Right renal cortex interstitium (tissue), 3 donors: ENCODE measurements around the gene HK2. TPM values are rescaled to one million over a fixed set of nuclear protein-coding genes. Genes with fewer than 3 reads are reported as not detected.

Source experiments
- DNase-seq, 3 donors: peaks; one replicate each; pipeline ENCODE4 v3.0.0-alpha.2; 2013; ENCODE audit warnings: low read depth in 3 of 3, low spot score in 2 of 3
- polyA plus RNA-seq, 3 donors: library from polyadenylated mRNA; unstranded; fragments of 120-200 nt; gene quantifications; one replicate each; pipeline ENCODE4 v1.2.1, GENCODE V29; 2013; ENCODE audit not compliant: insufficient read length in 3 of 3

HK2 gene
- polyA plus RNA-seq, 3 donors = 10.1 to 11.6 (median 10.6) TPM

DNA sequence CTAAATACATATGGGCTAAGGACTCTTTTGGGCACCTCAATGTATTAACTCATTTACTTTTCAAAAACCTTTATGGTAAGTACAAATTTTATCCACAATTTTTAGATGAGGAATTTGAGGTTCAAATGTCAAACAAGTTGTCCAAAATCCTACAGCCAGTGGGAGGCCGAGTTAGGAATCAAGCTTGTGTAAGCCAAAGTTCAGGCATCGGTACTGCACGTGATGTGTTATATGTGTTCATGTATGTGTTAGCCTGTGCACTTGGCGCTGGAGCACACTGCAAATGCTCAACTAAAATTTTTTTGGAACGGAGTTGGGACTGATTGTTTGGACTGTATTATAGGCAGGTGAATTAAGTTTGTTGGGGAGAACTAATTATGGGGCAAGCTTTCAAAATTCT, 22.7 kb downstream of the HK2 start:
- DNase-seq = no peak

DNA sequence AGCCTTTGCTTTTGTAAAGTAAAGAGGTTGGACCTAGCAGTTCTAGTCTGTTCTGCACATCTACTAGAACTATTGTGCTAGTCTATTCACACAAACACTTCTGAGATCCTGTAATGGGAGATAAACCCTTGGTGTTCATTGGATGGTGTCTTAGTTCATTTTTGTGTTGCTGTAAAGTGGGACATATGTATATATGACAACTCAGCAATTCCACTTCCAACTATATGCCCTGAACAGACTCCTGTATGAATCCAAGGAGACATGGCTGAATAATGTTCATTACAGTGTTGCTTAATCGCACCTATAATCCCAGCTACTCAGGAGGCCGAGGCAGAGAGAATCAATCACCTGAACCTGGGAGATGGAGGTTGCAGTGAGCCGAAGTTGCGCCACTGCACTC, 23.3 kb downstream of the HK2 start:
- DNase-seq = no peak

DNA sequence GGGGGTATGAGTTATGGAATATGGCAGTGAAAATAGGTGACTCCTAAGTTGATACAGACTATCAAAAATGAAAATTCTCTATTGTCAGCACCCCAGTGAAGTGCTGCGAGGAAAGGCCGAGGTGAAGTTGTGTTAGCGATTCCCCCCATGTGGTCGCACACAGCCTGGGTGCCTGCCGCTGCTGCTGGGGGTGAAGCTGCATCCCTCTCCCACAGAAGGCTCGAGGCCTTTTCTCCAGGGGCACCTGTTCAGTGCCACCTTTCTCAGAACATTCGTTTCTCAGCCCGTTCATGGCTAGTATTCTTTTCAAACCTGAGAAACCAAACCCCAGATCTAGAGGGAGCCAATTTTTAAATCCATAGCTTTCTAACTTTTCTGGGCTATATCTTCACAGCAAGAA, 23.8 kb downstream of the HK2 start:
- no peak for DNase-seq

DNA sequence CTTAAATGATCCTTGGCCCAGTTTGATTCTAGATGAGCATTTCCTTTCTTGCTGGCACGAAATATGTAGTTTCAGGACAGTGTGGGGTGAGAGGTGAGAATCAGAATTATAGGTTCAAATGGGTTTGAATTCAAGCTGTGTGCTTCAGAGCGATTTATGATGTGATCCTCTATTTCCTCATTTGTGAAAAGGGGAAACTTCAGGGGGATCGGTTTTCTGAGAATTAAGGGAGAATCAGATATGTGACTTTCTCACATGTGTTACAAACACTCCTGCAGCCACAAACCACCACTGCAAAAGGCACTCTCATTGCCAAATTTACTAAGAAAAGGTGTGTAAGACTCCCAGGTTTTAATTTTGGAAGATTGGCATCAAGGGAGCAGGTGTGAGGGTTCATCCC, 24.4 kb downstream of the HK2 start:
- DNase-seq = no peak

DNA sequence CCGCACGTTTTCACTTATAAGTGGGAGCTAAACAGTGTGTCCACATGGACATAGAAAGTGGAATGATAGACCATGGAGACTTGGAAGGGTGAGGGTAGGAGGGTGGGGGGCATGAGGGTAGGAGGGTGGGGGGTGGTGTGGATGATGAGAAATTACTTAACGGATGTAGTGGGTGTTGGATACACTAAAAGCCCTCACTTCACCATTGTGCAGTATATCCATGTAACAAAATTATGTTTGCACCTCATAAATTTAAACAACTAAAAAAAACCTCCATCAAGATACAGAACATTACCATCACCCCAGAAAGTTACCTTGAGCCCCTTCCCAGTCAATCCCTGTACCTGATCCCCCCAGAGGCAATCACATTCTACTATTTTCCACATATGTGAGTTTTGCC, 26.2 kb downstream of the HK2 start:
- DNase-seq = no peak

DNA sequence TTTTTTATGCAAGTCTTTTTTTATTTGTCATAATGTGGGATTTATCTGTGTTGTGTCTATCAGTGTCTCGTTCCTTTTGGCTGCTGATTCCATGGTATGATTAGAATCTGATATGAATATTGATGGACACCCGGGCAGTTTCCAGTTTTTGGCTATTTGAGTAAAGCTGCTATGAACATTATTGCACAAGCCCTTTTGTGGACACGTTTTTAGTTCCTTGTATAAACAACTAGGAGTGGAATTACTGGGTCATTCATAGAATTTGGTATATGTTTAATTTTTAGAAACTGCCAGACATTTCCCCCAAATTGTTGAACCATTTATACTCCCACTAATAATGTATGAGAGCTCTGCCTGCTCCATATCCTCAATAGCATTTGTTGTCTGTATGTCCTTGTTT, 26.6 kb downstream of the HK2 start:
- no peak for DNase-seq

DNA sequence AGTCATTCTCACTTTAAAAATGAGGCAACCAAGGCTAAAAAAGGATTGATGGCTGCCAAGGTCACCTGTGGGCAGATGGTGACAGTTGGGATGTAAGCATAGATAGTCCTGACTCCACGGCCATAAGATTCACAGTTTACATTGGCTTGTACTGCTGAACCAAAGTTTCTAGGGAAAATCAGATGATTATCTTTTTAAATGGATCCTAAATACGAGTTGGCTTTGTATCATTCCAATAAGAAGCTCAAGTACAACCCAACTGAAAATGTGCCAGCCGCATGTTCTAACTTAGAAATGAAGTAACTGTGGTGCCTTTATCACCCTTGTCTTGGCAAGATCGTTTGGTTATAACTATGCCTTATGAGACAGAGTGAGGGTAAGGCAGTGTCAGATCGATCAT, 27.6 kb downstream of the HK2 start:
- DNase-seq = no peak

DNA sequence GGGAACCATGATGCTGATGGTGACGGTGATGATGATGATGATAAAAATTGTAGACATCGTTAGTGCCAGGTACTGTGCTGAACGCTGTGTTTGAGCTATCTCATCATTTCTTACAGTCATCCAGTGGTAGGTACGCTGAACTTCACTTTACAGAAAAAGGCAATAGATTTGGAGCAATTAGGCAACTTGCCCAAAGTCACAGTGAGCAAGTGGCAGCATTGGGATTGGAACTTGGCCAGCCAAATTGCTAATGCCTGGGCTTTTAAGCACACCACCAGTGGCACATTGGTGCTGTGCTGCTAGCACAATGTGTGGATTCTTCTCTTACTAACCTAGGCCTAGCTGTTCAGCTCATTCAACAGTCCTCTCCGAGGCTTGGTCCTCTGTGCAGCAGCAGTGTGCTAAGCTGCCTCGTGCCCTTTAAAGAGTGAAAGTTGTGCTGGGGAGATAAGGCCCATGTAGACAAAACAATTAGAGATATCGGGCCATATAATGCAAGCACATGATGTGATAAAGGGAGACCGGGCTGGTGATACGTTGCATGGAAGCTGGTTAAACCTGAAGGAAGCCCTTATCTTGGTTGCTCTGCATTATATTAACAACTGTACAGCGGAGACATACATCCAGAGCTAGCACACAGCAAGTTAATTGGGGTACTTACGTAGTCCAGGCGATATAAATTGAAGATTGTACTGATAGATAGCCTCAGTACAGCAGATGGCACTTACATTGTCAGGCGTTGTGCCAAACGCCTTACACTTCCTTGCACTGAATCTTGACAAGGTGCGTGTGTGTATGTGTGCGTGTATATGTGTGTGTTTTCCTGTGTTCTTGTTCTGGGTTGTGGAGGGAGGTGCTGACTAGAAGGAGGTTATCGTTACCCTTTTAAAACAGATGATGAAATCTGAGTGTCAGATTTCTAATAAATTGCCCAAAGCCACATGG, 28.4 kb downstream of the HK2 start:
- no peak for DNase-seq

DNA sequence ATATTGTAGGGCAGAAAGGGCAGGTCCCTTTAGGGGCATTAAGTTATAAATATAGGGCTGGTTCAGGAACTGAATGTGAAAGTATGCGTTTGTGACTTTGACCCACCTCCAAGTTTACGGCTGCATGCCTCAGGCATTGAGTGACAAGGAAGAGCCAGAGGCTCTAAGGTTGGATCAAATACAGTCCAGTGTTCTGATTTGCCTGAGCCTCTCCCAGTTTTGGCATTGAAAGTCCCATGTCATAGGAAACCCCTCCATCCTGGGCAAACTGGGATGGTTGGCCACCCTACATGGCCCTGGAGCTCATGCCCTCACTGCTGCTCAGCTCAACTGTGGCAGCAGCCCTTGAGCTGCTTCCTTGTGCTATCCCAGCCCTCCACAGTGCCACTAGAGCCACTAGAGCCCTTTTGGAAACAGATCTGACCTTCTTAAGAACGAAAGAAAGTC, 29.9 kb downstream of the HK2 start:
- DNase-seq = no peak

DNA sequence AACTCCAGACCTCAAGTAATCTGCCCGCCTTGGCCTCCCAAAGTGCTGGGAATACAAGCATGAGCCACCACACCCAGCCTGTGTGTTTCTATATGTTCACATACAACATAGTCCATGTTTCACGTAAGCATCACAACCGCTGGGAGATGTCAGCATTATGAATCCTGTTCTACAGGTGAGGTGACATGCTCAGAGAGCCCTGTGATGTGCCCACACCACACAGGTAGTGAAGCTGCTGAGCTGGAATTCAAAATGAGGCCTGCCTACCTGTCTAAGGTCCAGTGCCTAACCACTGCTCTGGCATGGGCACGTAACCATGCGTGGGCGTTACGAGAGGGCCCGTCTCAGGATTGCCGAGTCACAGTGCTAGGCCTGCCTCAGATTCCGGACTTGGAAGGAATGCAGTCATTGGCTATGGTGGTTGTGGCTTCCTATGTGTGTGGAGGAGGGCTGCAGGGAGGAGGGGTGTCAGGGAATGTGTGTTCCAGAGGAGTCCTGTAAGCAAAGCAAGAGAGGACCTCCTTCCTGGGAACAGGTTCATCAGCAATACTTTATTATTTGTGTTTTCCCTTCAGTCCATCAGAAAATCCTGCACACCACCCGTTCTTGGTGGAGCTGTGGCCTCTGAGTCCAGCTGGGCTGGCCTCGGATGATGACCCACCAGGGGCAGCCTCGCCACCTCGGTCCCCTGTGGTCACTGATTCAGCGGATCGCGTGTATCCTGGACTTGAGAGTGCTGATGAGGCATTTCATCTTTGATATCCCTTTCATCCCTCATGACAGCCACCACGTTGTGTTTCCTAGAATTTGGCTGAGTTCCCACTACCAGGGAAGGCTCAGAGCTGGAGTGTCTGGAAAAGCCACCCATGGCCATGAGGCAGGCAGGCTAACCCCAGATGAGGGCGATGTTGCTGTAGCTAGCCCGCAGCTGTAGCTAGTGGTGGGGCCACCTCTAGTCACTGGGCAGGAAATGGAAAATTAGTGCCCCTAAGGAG, 31.1 kb downstream of the HK2 start:
- DNase-seq = no peak

DNA sequence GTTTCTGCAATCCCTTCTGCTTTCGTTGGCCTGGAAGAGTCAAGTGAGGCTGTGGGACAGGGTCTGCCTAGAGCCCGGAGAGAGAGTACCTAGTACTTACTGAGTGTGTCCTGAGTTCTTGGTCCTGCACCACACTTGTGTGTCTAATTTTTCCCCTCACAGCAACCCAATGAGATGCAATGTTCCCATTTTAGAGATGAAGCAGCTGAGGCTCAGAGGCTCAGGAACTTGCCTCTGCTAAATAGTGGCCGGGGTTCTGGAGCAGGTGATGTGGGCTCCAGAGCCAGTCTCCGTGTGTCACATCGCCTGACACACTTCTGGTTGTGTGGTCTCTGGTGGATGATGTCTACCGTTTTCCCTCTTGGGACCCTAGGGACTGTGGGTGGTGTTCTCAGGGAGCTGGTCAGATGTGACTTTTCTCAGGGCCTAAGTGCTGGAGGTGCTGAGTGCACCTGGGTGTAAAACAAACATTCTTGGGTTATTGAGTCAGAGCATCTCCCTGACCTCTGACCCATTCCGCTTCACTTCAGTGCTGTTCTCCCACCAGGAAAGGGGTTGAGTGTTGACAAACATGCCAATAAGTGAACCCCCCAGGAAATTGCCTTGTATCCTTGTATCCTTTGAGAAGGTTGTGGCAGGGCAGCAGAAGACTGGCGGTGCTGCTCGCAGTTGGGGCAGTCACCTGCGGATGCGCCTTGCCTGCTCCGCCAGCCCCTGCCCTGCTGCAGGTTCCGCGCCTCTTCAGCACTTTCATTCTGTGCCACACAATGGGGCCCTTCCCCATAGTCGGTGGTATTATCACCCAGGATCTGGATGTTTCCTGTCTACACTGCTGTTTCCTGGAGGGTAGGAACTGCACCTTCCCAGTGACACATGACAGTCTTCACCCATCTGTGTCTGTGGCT, 32.1 kb downstream of the HK2 start:
- DNase-seq = no peak

DNA sequence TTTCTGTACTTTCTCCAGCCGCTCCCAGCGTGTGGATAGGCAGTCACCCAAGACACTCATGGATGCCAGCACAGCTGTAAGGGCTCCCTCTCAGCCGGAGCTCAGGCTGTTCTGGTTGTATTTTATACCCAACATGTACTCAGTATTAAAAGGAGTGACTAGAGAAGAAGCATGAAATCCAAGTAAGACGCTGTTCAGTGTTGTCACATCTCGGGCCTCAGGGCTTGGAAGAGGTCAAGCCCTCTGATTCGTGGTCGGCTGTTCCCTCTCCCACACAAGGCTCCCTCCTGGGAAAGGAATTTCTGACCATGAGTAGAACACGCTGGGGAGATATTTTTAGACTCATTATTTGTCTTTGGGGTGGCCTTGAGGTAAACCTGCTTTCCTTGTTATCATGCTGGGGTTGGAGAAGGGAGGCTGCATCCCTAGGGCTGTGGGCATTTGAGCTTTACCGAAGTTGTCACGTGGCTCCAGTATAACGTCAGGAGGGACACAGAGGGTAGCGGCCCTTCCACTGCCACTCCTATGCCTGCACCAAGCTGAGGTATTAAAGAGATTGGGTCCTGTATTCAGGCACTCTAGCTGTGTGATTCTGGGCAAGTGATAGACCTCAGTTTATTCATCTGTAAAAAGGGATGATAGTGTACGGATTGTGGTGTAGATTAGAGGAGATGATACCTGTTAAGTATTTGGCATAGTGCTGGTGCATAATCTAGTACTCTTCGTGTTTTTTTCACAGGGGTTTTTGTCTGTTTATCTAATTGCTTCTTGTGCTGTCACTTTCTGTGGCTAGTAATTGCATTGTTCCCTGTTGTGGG, 34.1 kb downstream of the HK2 start:
- DNase-seq = no peak

DNA sequence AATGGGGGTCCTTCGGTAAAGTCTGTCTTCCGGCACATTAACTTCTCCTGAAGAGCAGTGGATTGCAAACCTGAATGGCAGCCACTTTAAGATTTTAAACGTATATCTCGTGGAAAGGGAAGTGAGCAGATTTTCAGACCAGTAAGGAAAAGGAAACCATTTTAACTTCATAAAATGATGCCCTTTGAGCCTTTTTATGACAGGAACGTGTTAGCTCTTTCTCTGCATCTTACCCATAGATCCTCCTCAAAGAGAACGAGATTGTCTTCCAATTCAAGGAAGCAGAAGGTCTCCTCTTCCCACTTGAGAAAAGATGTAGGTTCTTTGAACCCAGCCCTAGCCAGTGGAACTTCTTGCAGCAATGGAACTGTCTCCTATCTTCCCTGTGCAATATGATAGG, 35.6 kb downstream of the HK2 start:
- DNase-seq = no peak

DNA sequence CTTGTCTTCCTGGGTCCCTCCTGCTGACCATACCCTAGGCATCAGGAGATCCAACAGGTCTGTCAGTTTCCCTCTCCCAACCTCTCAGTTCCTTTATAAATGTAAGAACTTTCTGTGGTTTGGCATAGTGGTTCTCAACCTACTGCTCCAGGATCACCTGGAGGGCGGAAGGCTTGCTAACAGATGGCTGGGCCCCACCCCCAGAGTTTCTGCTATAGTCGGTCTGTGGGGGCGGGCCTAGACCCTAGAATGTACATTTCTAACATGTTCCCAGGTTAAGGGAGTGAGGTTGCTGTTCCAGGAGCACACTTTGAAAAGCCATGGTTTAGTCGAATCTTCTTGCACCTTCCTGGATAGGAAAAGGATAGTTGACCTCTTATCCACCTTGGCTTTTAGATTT, 37.0 kb downstream of the HK2 start:
- DNase-seq = no peak

DNA sequence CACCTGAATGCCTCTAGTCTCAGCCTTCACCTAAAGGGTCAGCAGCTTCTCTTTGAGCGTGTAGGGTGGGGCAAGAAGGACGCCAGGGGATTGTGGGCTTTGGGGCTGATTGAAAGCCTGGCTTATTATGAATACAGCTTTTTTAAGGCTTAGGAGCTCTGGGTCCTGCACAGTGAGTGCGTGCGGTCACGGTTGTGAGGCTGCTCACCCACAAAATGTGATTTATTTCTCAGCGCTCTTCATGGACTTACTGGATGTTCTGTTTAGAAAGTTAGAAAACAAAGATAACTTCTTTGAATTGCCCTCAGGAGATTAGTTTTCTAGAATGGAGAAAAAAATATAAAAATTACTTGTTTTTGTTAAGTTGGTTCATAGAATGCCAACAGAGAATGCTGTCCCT, 37.5 kb downstream of the HK2 start:
- no peak for DNase-seq

DNA sequence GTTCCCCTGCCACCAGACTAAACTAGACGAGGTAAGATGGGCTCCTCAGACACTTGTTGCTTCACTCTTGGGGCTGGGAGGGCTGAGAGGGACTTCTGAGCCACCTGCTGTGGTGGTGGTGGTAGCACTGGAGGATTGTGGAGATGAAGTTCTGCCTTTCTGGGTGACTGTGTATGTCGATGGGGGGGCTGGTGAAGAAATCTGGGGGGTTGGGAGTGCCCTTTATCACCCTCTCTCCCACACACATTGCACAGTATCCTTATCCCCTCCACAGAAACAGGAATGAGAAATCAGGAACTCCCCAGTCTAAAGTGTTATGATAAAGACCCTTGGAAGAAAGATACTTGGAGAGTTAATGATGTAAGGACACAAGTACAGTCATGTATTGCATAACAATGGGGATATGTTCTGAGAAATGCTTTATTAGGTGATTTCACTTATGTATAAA, 38.5 kb downstream of the HK2 start:
- no peak for DNase-seq

DNA sequence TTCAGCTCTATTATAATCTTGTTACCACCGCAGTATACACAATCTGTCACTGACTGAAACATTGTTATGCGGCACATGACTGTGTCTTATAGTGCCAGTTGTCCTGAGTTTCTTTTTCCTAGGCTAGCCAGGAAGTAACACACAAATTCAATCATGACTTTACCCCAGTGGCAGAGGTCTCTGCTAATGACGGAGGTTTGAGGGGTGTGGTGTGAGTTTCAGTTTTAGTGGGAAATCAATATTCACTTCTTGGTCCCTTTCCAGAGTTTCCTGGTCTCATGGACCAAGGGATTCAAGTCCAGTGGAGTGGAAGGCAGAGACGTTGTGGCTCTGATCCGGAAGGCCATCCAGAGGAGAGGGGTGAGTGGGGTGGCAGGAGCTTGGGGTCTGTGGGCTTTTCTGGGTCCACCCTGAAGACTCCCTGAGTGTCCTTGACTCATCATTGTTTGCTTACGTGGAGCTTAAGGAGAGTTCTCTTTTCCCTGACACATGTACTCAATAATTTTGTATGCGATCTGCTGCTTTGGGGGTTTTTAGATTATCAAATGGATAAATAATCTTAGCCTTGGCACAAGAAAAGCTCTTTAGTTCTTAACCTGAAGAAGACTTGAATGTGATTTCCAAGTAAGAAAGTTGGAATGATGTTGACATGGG, 39.2 kb downstream of the HK2 start:
- no peak for DNase-seq

DNA sequence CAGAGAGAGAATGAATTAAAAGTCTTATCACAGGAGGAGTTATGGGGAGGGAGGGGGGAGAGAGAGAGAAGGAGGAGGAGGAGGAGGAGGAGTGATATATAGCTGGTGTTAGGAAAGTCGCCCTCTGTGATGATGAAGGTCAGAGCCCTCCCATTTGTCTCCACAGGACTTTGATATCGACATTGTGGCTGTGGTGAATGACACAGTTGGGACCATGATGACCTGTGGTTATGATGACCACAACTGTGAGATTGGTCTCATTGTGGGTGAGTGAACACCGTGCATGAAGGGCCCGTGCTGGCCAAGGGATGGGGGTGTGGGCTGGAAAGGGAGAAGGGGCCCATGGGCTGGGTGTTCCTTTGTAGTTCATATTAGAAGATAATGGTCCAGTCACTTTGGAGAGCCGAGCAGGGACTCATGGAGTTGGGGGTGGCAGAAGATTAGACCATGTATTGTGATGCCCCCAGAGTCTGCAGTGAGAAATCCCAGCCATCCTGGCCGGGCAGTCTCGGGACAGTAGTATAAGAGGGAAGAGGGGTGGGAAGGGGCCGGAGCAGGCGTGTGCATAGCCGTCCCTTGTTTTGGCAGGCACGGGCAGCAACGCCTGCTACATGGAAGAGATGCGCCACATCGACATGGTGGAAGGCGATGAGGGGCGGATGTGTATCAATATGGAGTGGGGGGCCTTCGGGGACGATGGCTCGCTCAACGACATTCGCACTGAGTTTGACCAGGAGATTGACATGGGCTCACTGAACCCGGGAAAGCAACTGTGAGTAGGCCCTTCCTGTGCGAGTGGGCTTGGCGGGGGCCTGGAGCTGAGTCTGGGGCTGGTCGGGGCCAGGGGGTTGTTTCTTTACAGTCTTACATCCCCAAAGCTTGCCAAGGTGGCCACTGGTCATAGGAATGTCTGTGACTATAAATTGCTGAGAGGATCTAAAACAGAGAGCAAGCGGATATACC, 40.0 kb downstream of the HK2 start:
- DNase-seq = no peak
